ENCODE measurements around the gene FNBP1.

- no peak for TF ChIP-seq LEF1 (IDR thresholded peaks at IDR 0.05; ENCODE audit: borderline replicate concordance)
- no peak for TF ChIP-seq BHLHE40 (IDR thresholded peaks at IDR 0.05; ENCODE audit: borderline replicate concordance)
- TF ChIP-seq SP1 (IDR thresholded peaks at IDR 0.05), result no peak
- no peak for TF ChIP-seq TARDBP (IDR thresholded peaks at IDR 0.05)
- no peak for TF ChIP-seq FOXA1 (IDR thresholded peaks at IDR 0.05)
- no peak for TF ChIP-seq L3MBTL2 (conservative IDR thresholded peaks at IDR 0.05)
- TF ChIP-seq FOXM1 (IDR thresholded peaks at IDR 0.05; ENCODE audit: borderline replicate concordance), result no peak
Measured at GRCh38 chr9:130053109-130053503, 10.1 kb upstream of the FNBP1 start.
